GM19043 (cell line): ENCODE results near the gene ZC3H6.
A peak's percentile ranks its signal among the peaks of the same experiment; 100 is the strongest.

ENCODE experiments used
- ATAC-seq: cut with Tn5 transposase; IDR thresholded peaks from one replicate; pipeline ENCODE4 v1.9.1; 2021; ENCODE audit warnings: low read depth; ENCODE audit not compliant: unreplicated experiment

ZC3H6 gene, protein sequence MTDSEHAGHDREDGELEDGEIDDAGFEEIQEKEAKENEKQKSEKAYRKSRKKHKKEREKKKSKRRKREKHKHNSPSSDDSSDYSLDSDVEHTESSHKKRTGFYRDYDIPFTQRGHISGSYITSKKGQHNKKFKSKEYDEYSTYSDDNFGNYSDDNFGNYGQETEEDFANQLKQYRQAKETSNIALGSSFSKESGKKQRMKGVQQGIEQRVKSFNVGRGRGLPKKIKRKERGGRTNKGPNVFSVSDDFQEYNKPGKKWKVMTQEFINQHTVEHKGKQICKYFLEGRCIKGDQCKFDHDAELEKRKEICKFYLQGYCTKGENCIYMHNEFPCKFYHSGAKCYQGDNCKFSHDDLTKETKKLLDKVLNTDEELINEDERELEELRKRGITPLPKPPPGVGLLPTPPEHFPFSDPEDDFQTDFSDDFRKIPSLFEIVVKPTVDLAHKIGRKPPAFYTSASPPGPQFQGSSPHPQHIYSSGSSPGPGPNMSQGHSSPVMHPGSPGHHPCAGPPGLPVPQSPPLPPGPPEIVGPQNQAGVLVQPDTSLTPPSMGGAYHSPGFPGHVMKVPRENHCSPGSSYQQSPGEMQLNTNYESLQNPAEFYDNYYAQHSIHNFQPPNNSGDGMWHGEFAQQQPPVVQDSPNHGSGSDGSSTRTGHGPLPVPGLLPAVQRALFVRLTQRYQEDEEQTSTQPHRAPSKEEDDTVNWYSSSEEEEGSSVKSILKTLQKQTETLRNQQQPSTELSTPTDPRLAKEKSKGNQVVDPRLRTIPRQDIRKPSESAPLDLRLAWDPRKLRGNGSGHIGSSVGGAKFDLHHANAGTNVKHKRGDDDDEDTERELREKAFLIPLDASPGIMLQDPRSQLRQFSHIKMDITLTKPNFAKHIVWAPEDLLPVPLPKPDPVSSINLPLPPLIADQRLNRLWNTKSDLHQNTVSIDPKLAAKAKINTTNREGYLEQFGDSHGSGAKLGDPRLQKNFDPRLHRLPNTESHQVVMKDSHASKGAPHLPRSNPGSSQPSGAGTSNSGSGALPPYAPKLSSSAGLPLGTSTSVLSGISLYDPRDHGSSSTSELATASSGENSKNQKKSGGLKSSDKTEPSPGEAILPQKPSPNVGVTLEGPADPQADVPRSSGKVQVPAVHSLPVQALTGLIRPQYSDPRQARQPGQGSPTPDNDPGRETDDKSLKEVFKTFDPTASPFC

DNA sequence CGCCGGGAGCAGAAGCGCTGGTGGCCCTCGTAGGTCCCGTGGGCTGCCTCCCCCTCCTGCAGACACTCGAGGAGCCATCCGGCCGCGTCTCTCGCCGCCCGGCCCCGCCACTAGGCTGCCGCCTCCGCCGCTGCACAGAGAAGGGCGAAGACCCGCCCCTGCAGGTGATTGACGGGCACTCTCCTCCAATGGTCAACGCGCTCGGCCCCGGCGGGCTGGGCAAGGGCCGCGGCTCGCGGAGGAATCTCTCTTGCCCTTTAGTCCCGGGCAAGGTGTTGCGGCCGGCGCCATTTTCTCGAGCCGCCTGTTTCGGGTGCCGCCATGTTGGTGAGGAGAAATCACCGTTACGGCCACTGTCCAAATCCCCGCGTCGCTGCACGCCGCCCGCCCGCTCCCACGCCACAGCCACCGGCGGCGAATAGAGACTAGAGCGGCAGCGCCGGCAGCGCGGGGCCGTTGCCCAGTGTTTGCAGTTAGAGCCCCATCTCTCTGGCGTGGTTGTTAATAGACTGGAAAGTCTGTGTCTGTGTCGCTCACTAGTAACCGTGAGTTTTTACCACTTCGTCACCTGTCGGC is at the start of gene ZC3H6:
Gene ZC3H6, plus strand, starts transcription at position 287 of the 576 bp plus-strand sequence. CDS start 398 bp downstream, outside the sequence.
- ATAC-seq: peak; percentile 93

DNA sequence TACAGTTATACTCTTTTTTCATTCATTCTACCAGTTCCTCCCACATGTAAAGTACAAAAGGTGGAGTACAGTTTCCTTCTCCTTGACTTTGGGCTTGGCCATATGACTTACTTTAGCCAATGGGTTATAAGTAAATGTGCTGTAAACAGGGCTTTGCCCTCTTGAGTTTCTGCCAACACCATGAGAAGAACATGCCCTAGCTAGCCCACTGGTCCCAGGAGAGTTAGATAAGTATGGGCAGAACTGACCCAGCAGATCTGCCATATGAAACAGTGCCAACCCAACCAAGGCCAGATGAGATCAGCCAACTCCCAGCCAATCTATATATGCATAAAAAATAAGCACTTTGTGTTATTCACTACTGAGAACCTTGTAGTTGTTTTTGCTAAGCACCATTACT is 46.0 kb upstream of the ZC3H6 start:
- ATAC-seq: no peak

DNA sequence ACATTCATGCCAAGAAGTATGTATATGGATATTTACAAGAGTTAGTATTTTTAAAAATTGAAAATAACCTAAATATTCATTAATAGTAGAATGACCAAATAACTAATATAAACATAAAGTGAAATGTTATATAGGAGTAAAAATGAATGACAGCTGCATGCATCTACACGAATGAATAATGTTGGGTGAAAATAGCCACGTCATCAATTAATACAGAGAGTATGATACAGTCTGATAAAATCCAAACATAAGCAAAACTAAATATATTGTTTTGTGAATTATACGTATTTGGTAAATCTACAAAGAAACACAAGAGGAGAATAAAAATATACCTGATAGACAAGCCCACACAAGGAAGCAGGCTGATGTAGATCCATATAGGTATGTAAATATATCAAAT is 45.0 kb upstream of the ZC3H6 start:
- ATAC-seq: no peak

DNA sequence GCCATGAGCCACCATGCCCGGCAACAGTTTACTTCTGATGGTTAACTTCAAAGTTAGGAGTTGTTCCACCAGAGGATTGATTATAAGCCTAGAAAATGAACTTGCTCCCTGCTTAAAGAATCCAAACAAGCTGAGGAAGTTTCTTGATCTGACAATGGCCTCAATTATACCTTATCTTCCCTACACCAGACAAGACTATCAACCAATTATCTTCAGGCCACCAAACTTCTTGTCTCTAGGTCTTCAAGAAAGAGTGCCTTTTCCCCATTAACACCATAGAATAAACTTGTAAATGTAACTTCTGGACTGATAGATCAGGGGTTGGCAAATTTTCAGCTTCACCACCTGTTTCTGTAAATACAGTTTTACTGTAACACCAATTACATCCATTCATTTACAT is 35.5 kb upstream of the ZC3H6 start:
- ATAC-seq: no peak

DNA sequence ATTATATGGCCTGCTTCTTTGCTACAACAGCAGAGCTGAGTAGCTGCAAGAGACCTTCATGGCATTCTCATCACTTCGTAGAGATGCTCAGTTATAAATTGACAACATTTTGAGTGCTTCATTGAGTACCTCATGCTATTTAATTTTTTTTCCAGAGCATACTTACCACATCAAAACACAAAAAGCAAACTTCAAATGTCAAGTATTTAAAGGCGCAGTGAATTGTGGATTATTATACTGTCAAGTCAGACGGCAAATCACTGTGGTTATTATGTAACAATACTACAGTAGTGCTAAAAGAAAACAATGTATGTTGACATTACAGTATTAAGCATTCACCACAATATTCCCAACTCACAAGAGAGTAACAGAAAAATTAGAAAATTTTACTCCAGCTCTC is 33.0 kb upstream of the ZC3H6 start:
- no peak for ATAC-seq

DNA sequence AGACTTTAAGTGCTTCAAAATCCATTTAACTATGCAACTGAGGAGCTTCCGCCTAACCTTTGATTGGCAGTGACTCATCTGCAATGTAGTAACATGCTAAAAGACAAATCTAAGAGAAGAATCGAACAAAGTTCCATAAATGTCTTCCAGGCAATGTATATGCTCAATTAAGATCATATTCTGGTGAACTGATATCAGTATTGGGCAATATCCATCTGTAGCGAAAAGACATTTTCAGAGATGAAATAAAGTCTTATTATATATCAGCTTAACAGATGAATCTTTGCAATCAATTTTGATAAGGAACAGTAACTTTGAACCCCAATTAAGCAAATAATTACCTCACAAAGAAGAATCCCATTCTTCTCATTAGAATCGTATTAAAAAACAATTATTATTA is 32.2 kb upstream of the ZC3H6 start:
- ATAC-seq: no peak

DNA sequence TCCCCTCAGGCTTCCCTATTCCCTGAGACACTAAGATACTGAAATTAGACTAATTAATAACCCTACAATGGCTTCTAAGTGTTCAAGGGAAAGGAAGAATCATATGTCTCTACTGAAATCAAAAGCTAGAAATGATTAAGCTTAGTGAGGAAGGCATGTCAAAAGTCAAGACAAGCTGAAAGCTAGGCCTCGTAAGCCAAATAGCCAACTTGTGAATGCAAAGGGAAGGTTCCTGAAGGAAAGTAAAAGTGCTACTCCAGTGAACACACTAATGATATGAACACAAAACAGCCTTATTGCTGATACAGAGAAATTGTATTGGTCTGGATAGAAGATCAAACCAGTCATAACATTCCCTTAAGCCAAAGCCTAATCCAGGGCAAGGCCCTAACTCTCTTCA is 30.5 kb upstream of the ZC3H6 start:
- ATAC-seq: no peak

DNA sequence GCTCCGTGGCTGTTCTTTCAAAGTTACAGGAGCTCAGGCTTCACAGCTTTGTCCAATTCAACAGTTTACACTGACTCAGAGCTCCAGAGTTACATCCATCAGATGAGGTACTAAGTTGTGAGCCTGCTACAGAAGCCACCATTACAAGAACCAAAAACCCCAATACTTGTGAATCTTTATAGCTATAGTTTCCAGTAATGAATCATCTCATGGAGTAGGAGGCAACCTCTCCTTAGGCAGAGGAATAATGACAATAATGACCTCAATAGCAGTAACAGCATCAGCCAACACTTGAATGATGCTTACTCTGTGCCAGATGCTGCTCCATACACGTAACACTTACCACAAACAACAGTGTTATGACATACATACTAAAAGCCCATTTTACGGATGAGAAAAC is 24.1 kb upstream of the ZC3H6 start:
- ATAC-seq: no peak

DNA sequence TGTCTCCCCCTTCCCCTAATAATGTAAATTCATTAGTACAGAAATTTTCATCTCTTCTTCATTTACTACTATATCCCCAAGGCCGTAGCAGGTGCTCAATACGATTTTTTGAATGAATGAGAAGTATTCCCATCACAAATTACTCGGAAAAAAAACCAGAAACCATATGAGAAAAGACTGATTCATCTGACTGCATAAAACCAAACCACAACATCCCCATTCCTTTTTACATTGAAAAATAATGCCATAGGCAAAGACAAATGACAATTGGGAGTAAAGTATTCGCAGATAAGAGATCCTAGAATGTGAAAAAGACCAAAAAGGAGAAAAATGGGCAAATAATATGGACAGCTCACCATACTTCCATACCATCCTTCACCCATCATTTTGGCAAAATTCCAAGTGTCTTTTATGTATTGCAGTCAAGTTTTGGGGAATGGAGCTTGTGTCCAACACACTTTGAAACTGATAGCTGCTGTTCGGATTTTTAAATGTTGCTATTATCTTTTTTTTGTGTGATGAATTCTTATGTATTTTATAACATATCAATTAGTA is 22.1 kb upstream of the ZC3H6 start:
- no peak for ATAC-seq

DNA sequence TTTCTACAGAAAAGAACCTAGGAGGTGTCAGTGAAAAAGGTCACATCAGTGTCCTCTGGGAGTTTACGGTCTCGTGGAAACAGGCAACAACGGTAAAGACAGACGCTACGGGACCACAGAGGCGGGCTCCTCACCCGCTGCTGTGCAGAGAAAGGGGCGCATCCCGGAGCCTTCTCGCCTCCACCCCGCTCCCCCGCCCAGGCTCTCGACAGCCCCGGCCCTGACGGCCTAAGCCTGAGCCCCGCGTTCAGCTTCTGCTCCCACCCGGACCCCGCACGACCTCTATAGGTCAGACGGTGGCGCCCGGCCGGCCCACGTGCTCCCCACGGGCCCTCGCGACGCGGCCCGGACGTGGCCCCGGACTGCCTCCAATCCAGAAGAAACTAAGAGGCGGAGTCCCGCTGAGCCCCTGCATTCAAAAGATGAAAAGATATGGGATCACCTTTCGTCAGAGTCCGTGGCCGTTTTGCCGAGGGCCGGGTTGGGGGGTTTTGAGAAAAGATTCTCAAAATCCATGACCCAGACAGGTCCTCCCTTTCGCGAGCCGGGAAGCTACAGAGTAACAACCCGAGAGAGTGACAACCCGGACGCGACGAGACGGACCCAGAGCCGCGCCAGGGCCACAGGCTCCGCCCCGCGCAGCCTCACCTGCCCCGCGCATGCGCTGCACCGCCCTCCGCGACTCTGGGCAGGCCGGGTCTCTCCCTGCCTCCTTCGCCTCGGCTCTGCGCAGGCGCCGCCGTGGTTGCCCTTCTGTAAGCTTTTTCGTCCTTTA is 20.7 kb upstream of the ZC3H6 start, which contains the start of gene ZC3H8:
Gene ZC3H8, minus strand, starts transcription at position 577 of the 775 bp plus-strand sequence. Its CDS starts 61 bp downstream, at position 516.
- ATAC-seq: peak; percentile 85

DNA sequence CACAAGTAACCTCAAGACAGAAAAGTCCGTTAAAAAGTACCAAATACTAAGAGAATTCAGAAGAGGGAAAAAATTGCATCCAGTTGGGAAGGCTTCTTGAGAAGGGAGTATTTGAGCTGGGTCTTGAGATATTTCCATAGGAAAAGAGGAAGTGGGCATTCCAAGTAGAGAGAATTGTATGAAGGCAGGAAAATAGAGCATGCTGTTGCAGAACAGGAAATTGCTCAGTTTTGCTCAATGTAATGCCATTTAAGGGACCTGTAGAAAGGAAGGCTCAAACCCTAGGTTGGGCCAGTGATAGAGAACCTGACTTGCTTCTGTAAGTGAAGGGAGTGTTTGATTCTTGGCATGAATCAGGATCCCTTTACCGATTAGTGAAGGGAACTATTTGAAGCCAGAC is 19.5 kb upstream of the ZC3H6 start:
- no peak for ATAC-seq

DNA sequence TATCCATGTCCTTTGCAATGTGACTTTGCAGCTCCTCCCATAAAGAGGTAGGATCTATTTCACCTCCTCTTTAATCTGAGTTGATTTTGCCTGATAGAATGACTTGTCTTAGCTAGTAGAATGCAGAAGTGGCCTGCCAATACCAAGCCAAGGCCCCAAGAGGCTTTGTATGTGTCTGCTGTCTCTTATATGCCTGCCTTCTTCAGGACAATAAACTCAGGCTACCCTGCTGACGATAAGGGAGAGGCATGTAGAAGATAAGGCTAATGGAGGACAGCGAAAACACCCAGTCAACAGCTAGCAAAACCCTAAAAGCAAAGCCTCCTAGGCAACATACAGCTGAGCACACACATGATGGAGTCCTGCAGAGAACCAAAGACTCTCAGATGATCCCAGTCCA is 18.7 kb upstream of the ZC3H6 start:
- no peak for ATAC-seq

DNA sequence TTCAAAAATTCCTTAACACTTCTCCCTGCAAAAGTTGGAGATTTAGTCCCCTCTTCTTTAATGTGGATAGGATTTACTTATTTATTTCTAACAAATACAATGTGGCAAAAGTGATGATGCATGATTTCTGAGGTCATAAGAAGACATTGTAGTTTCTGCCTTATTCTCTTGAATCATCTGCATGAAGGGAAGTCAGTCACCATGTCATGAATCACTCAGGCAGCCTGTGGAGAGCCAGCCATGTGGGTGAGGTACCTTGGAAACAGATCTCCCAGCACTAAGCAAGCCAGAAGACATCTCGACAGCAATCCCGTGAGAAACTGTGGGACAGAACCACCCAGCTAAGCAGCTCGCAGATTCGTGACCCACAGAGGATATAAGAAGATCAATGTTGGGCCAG is 17.8 kb upstream of the ZC3H6 start:
- ATAC-seq: no peak

DNA sequence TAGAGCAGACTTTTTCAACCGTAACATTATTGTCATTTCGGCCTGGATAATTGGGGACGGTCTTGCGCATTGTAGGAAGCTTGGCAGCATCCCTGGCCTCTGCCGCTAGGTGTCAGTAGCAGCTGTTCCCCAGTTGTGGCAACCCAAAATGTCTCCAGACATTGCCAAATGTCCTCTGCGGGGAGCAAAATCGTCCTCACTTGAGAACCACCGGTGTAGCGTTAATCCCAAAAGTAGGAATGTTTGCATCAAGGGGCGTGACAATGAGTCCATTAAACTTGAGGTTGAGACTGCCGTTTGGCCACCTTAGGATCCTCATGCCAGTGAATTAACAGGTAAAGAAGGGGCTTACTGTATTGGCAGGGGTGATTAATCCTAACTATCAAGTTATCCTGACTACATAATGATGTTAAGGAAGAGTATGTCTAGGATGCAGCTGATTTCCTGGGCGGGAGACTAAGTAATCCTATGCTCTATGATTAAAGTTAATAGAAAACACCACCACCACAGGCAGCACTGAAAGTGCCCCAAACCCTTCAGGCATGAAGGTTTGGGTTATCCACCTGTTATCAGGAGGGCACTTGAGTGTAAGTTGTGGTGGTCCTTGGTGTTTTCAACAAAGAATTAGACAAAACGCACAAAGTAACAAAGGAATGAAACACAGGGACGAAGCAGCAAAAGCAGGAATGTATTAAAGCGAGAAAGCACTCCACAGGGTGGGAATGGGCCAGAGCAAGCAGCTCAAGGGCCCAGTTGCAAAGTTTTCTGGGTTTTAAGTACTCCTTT is 15.7 kb upstream of the ZC3H6 start:
- no peak for ATAC-seq

DNA sequence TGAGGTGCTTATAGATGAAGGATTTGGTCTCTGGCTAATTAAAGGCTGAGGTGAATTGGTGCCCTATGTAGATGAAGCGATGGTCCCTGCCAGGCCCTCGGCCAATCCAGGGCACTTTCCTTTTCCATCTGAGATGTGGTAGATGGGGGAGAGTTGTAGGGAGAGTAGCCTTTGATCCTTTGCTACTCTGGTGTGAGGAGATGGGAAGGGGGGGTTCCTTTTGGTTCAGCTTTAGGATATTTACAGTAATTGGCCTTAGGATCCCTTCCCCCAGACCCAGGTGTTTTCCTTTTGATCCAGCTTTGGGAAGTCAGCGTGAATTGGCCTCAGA is 15.1 kb upstream of the ZC3H6 start:
- no peak for ATAC-seq

DNA sequence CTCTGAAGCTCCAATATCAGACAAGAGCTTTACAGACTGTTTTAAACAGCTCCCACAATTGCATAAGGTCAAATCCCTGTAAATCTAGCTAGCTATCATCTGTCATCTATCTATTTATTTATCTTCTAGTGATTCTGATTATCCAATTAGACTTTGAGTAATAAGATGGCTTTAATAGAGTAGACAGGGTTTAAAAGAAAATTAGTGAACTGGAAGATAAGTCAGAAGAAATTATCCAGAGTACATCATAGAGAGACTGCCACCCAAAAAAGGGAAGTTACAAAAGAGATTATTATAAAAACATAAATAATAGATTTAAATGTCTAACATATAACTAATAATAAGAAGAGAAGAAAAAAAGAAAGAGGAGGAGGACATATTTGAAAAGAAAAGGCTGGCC is 12.5 kb upstream of the ZC3H6 start:
- ATAC-seq: no peak

DNA sequence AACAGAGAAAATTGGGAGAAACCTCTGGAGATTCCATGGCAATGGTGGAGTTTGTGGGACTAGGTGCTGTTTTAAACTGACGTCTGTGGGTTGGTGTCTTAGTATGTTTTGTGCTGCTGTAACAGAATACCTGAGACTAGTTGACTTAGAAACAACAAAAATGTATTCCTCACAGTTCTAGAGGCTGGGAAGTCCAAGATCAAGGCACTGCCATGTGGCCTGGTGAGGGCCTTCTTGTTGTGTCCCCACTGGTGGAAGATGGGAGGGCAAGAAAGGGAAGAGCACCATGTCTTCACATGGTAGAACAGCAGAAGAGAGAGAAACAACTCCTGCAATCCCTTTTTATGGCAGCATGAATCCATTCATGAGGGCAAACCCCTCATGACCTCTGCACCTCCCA is 6.8 kb upstream of the ZC3H6 start:
- ATAC-seq: no peak

DNA sequence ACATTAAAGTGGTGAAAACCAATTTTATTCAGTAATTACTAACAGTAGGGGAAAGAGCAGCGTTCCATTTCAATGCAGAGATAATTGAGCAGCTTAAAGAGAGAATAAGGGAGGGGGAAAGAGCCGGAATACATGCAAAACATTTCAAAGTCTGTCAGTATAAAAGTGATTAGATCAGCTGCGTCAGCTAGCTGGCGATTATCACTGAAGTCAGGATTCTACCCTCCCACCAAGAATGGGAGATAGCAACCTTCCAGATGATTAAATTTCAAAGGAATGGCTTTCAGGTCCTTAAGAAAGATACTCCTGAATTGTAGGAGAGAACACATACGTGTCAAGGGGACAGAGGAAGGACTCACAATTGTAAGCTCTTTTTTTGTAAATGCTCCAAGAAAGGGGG is 2.7 kb upstream of the ZC3H6 start:
- no peak for ATAC-seq

DNA sequence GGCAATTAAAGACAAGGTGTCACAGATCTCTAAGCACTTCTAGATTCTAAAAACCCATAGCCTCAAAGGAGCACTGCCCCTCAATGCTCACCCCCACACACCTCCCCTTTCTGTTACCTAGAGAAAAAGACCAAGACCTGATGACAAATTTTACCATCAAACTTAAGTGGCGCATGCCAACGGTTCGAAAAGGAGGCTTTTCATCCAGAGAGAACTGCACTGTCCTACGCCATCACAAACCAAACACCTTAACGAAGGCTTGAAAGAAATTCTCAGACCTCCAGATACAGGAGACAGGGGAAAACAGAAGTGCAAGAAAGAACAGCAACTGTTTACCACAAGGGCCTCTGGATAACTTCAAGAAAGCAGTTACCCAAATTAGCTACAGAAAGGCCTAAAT is 2.0 kb upstream of the ZC3H6 start:
- ATAC-seq: no peak
